Measurements from ENCODE around the gene BTN1A1.

Gene BTN1A1

GRCh38 chr6:26476896-26477295 is 23.2 kb upstream of the BTN1A1 start:
- H3K4me3 ChIP-seq (replicated peaks; ENCODE audit: low read depth, low read length): no peak overlapping the region
- TF ChIP-seq CTCF (IDR thresholded peaks at IDR 0.05; ENCODE audit: low read length, missing control alignments): no peak
- DNase-seq (ENCODE audit: low read depth): no peak

- DNase-seq (ENCODE audit: low read depth): no peak
These were observed 22.7 kb upstream of the BTN1A1 start for GRCh38 chr6:26477426-26477825.

GRCh38 chr6:26478100-26478984 is 21.8 kb upstream of the BTN1A1 start:
- TF ChIP-seq CTCF (IDR thresholded peaks at IDR 0.05; ENCODE audit: low read length, missing control alignments): no peak
- no peak for DNase-seq (ENCODE audit: low read depth)
- H3K4me3 ChIP-seq (replicated peaks; ENCODE audit: low read depth, low read length): no peak overlapping the region

More at GRCh38 chr6:26477426-26477825, 22.7 kb upstream of the BTN1A1 start:
- TF ChIP-seq CTCF (IDR thresholded peaks at IDR 0.05; ENCODE audit: low read length, missing control alignments): no peak
- no peak overlapping the region for H3K4me3 ChIP-seq (replicated peaks; ENCODE audit: low read depth, low read length)

GRCh38 chr6:26478985-26479278 is 21.2 kb upstream of the BTN1A1 start:
- no peak overlapping the region for H3K4me3 ChIP-seq (replicated peaks; ENCODE audit: low read depth, low read length)
- no peak for TF ChIP-seq CTCF (IDR thresholded peaks at IDR 0.05; ENCODE audit: low read length, missing control alignments)
- DNase-seq (ENCODE audit: low read depth): no peak

- no peak for TF ChIP-seq CTCF (IDR thresholded peaks at IDR 0.05; ENCODE audit: low read length, missing control alignments)
- no peak overlapping the region for H3K4me3 ChIP-seq (replicated peaks; ENCODE audit: low read depth, low read length)
- DNase-seq (ENCODE audit: low read depth): no peak
These were observed 17.8 kb upstream of the BTN1A1 start for GRCh38 chr6:26482338-26482737.

- no peak for TF ChIP-seq CTCF (IDR thresholded peaks at IDR 0.05; ENCODE audit: low read length, missing control alignments)
- no peak overlapping the region for H3K4me3 ChIP-seq (replicated peaks; ENCODE audit: low read depth, low read length)
These were observed 16.4 kb upstream of the BTN1A1 start for GRCh38 chr6:26483727-26484126.

GRCh38 chr6:26484161-26484560 is 15.9 kb upstream of the BTN1A1 start:
- DNase-seq (ENCODE audit: low read depth): no peak
- TF ChIP-seq CTCF (IDR thresholded peaks at IDR 0.05; ENCODE audit: low read length, missing control alignments): no peak
- H3K4me3 ChIP-seq (replicated peaks; ENCODE audit: low read depth, low read length): no peak overlapping the region

More at GRCh38 chr6:26483727-26484126, 16.4 kb upstream of the BTN1A1 start:
- no peak for DNase-seq (ENCODE audit: low read depth)

Data from fibroblast of pulmonary artery (primary cell).